H1 (cell line): ENCODE results near the gene CPA3. TPM values are rescaled to one million over a fixed set of nuclear protein-coding genes. Genes with fewer than 3 reads are reported as not detected.

ENCODE experiments used
- CTCF ChIA-PET: fragments of 300-600 bp; sonication (Branson Sonifier 250); formaldehyde crosslinking; loops from one replicate; lab custom pipeline; 2021; ENCODE audit not compliant: partially characterized antibody; lab: Charles Lee
- POLR2A ChIA-PET: fragments of 300-600 bp; sonication (Branson Sonifier 250); formaldehyde crosslinking; loops from one replicate; lab custom pipeline; 2021; ENCODE audit warnings: inconsistent platforms; ENCODE audit not compliant: partially characterized antibody; lab: Charles Lee
- DNase-seq, 2 experiments: peaks; one replicate each; pipeline versions ENCODE4 v3.0.0 to v3.0.0-alpha.2; 2010 to 2022; ENCODE audit warnings: low spot score in 2 of 2, low read depth in 1 of 2, mixed read lengths in 1 of 2
- FAIRE-seq: peaks from 2 replicates; lab custom pipeline; 2011; peaks lifted over from hg19 to GRCh38; lab: Jason Lieb, UNC
- H2AFZ ChIP-seq: 2 replicates; pipeline ENCODE4 v1.8.1; 2012; ENCODE audit warnings: low read length, inconsistent platforms
- H2AK5ac ChIP-seq: 2 replicates; pipeline ENCODE4 v1.6.1; 2013; ENCODE audit warnings: low read depth, low read length
- H2BK120ac ChIP-seq: replicated peaks from 2 replicates; pipeline ENCODE3; 2013; ENCODE audit warnings: low read depth, low read length, inconsistent platforms
- H2BK12ac ChIP-seq: 2 replicates; pipeline ENCODE4 v1.6.1; 2013; ENCODE audit warnings: low read depth, low read length
- H2BK15ac ChIP-seq: 2 replicates; pipeline ENCODE4 v1.6.1; 2013; ENCODE audit warnings: low read length
- H2BK20ac ChIP-seq: 2 replicates; pipeline ENCODE4 v1.6.1; 2013; ENCODE audit warnings: low read length
- H2BK5ac ChIP-seq: 2 replicates; pipeline ENCODE4 v1.6.1; 2013; ENCODE audit warnings: low read depth, low read length
- H3K14ac ChIP-seq: 2 replicates; pipeline ENCODE4 v1.6.1; 2013; ENCODE audit warnings: inconsistent platforms; ENCODE audit not compliant: insufficient read length
- H3K18ac ChIP-seq: 2 replicates; pipeline ENCODE4 v1.6.1; 2013; ENCODE audit warnings: low read length; ENCODE audit errors: extremely low read depth
- H3K23ac ChIP-seq: 2 replicates; pipeline ENCODE4 v1.6.1; 2013; ENCODE audit warnings: inconsistent platforms; ENCODE audit not compliant: insufficient read length
- H3K23me2 ChIP-seq: 2 replicates; pipeline ENCODE4 v1.6.1; 2013; ENCODE audit warnings: low read depth, low read length
- H3K27ac ChIP-seq: 2 replicates; pipeline ENCODE4 v1.6.1; 2011; ENCODE audit warnings: low read depth, low read length, inconsistent platforms
- H3K27me3 ChIP-seq, 4 experiments: replicated peaks in 1 of 4; 1 replicate in 1 of 4; 2 replicates in 3 of 4; pipeline versions ENCODE4 v1.6.1 to v1.8.1; 2011 to 2013; ENCODE audit warnings: low read length in 3 of 4, mild to moderate bottlenecking in 3 of 4, inconsistent platforms in 2 of 4, mixed read lengths in 2 of 4, moderate library complexity in 1 of 4; ENCODE audit not compliant: control insufficient read depth in 3 of 4, insufficient read depth in 3 of 4; ENCODE audit errors: extremely low read depth in 1 of 4
- H3K36me3 ChIP-seq, 4 experiments: 2 replicates each; pipeline versions ENCODE4 v1.6.1 to v1.8.1; 2011 to 2013; ENCODE audit warnings: mild to moderate bottlenecking in 4 of 4, low read length in 3 of 4, moderate library complexity in 2 of 4, control low read depth in 1 of 4, inconsistent platforms in 1 of 4; ENCODE audit not compliant: insufficient read depth in 4 of 4, control insufficient read depth in 2 of 4
- H3K4ac ChIP-seq: replicated peaks from 2 replicates; pipeline ENCODE3; 2013; ENCODE audit warnings: low read length, low read depth, mixed read lengths, inconsistent platforms; ENCODE audit not compliant: insufficient read length
- H3K4me1 ChIP-seq, 4 experiments: replicated peaks in 1 of 4; 1 replicate in 1 of 4; 2 replicates in 3 of 4; pipeline versions ENCODE4 v1.6.1 to v1.8.1; 2011 to 2013; ENCODE audit warnings: low read length in 3 of 4, inconsistent platforms in 2 of 4, mixed read lengths in 1 of 4; ENCODE audit not compliant: insufficient read depth in 4 of 4, control insufficient read depth in 3 of 4
- H3K4me2 ChIP-seq, 2 experiments: 2 replicates each; pipeline versions ENCODE4 v1.6.1 to v1.8.1; 2011 to 2013; ENCODE audit warnings: low read depth in 2 of 2, low read length in 2 of 2, control low read depth in 1 of 2, inconsistent platforms in 1 of 2, mild to moderate bottlenecking in 1 of 2; ENCODE audit not compliant: insufficient read depth in 1 of 2
- H3K4me3 ChIP-seq, 4 experiments: fragments of 200-600, 300-600 bp in 1 of 4; sonication (generic), shearing (Covaris generic), sonication (Bioruptor Twin) in 1 of 4; 2 replicates each; pipeline versions ENCODE4 v1.5.1 to v1.8.1; 2011 to 2016; ENCODE audit warnings: low read length in 4 of 4, low read depth in 3 of 4, control low read depth in 2 of 4, inconsistent platforms in 2 of 4, mild to moderate bottlenecking in 2 of 4, mixed read lengths in 1 of 4, moderate library complexity in 1 of 4; ENCODE audit not compliant: insufficient read depth in 2 of 4; ENCODE audit errors: extremely low read depth in 1 of 4
- H3K56ac ChIP-seq: replicated peaks from 2 replicates; pipeline ENCODE3; 2013; ENCODE audit warnings: low read depth, mild to moderate bottlenecking, mixed read lengths, low read length, inconsistent platforms; ENCODE audit not compliant: insufficient read length
- H3K79me1 ChIP-seq: 2 replicates; pipeline ENCODE4 v1.6.1; 2013; ENCODE audit warnings: low read depth, low read length, control low read depth
- H3K79me2 ChIP-seq, 2 experiments: 2 replicates each; pipeline versions ENCODE4 v1.6.1 to v1.8.1; 2012 to 2013; ENCODE audit warnings: low read length in 2 of 2, mild to moderate bottlenecking in 2 of 2, inconsistent platforms in 1 of 2; ENCODE audit not compliant: insufficient read depth in 2 of 2, control insufficient read depth in 1 of 2
- H3K9ac ChIP-seq, 4 experiments: replicated peaks in 1 of 4; 1 replicate in 1 of 4; 2 replicates in 3 of 4; pipeline versions ENCODE4 v1.6.1 to v1.8.1; 2011 to 2013; ENCODE audit warnings: low read depth in 3 of 4, low read length in 3 of 4, control low read depth in 2 of 4, mild to moderate bottlenecking in 2 of 4, moderate library complexity in 2 of 4, inconsistent platforms in 1 of 4; ENCODE audit errors: extremely low read depth in 1 of 4
- H3K9me3 ChIP-seq, 2 experiments: 2 replicates each; pipeline versions ENCODE4 v1.6.1 to v1.8.1; 2012 to 2013; ENCODE audit warnings: mild to moderate bottlenecking in 2 of 2, moderate library complexity in 2 of 2, control low read depth in 1 of 2, inconsistent platforms in 1 of 2, low read depth in 1 of 2, low read length in 1 of 2, mixed read lengths in 1 of 2; ENCODE audit not compliant: insufficient read depth in 2 of 2
- H4K20me1 ChIP-seq, 2 experiments: replicated peaks in 1 of 2; 2 replicates each; pipeline versions ENCODE3 to v1.8.1; 2011 to 2013; ENCODE audit warnings: inconsistent platforms in 2 of 2, low read length in 2 of 2, mild to moderate bottlenecking in 1 of 2; ENCODE audit not compliant: insufficient read depth in 2 of 2, control insufficient read depth in 1 of 2
- H4K5ac ChIP-seq: 2 replicates; pipeline ENCODE4 v1.6.1; 2013; ENCODE audit warnings: low read length, low read depth, mixed read lengths, inconsistent platforms; ENCODE audit not compliant: insufficient read length
- H4K8ac ChIP-seq: 2 replicates; pipeline ENCODE4 v1.8.0; 2013; ENCODE audit warnings: mild to moderate bottlenecking, moderate library complexity, low read length, inconsistent platforms; ENCODE audit not compliant: insufficient read depth; ENCODE audit errors: extremely low read depth
- H4K91ac ChIP-seq: replicated peaks from 2 replicates; pipeline ENCODE3; 2013; ENCODE audit warnings: low read length, mixed read lengths, inconsistent platforms; ENCODE audit not compliant: insufficient read length
- ASH2L ChIP-seq: fragments of 200-600, 300-600 bp; sonication (generic); IDR thresholded peaks from one replicate; pipeline ENCODE4 v1.7.1; 2017; ENCODE audit warnings: low read length
- BCL11A ChIP-seq, 2 experiments: IDR thresholded peaks; one replicate each; pipeline ENCODE4 v1.6.1; 2011; ENCODE audit warnings: low read depth in 2 of 2, low read length in 2 of 2, mild to moderate bottlenecking in 2 of 2
- CHD2 ChIP-seq: IDR thresholded peaks from 2 replicates; pipeline ENCODE4 v1.6.1; 2012; ENCODE audit warnings: low read length, improper control_type of control experiment
- EZH2 ChIP-seq: fragments of 200-600 bp; sonication (generic); IDR thresholded peaks from 2 replicates; pipeline ENCODE4 v1.7.1; 2012; ENCODE audit warnings: low read depth, mild to moderate bottlenecking, moderate library complexity, low read length, inconsistent platforms; ENCODE audit not compliant: severe bottlenecking
- NANOG ChIP-seq: IDR thresholded peaks from 2 replicates; pipeline ENCODE4 v1.6.1; 2011; ENCODE audit warnings: low read length, low read depth, mild to moderate bottlenecking, inconsistent platforms; ENCODE audit not compliant: insufficient read depth, poor library complexity, severe bottlenecking
- RAD21 ChIP-seq, 2 experiments: IDR thresholded peaks in 1 of 2; conservative IDR thresholded peaks in 1 of 2; 2 replicates each; pipeline ENCODE4 v1.6.1; 2011; ENCODE audit warnings: low read depth in 2 of 2, low read length in 2 of 2, improper control_type of control experiment in 1 of 2, inconsistent platforms in 1 of 2, mild to moderate bottlenecking in 1 of 2, moderate library complexity in 1 of 2
- RXRA ChIP-seq: IDR thresholded peaks from 2 replicates; pipeline ENCODE4 v1.6.1; 2011; ENCODE audit warnings: low read depth, mild to moderate bottlenecking, low read length, moderate library complexity; ENCODE audit not compliant: insufficient read depth
- SIRT6 ChIP-seq: IDR thresholded peaks from one replicate; pipeline ENCODE4 v1.7.1; 2012; ENCODE audit warnings: low read length, inconsistent platforms
- WGBS, 2 experiments: shearing (Covaris generic) in 1 of 2; methylation state at CpG; one replicate each; pipeline versions ENCODE4 v1.1.6 to v1.1.7; 2013 to 2015; ENCODE audit warnings: low lambda C conversion rate in 2 of 2, mixed read lengths in 2 of 2, inconsistent platforms in 1 of 2, low coverage in 1 of 2, missing lambda C conversion rate in 1 of 2; ENCODE audit not compliant: insufficient replicate concordance in 2 of 2, insufficient coverage in 1 of 2, insufficient read length in 1 of 2; ENCODE audit errors: extremely low coverage in 1 of 2, missing lambda C conversion rate in 1 of 2; 5-methylcytosine and 5-hydroxymethylcytosine counted together
- polyA plus RNA-seq, 7 experiments: library from polyadenylated mRNA; depleted of rRNA in 3 of 7; stranded (reverse) in 5 of 7; unstranded in 2 of 7; fragments of >200 nt in 5 of 7; fragments of 200-250 nt in 2 of 7; gene quantifications; 1 replicate in 5 of 7; 2 replicates in 1 of 7; 4 replicates in 1 of 7; pipeline versions ENCODE4 v1.2.1 to v1.2.3, GENCODE V29; 2011 to 2013; ENCODE audit warnings: missing spikeins in 2 of 7, mixed read lengths in 2 of 7
- total RNA-seq: library from RNA; stranded (reverse); fragmentation: NEBNext Ultra II Directional; extraction: Animal tissue kit (Norgen Biotek cat#: 25700); gene quantifications from 2 replicates; pipeline ENCODE4 v1.2.1, GENCODE V29; 2021
- TF ChIP-seq, protein P1 (sequence below): IDR thresholded peaks from 2 replicates; pipeline ENCODE4 v1.6.1; 2012; ENCODE audit warnings: low read length, inconsistent platforms
- TF ChIP-seq, protein P2 (sequence below), 3 experiments: IDR thresholded peaks; 1 replicate in 2 of 3; 2 replicates in 1 of 3; pipeline versions ENCODE4 v1.5.1 to v1.6.1; 2011; ENCODE audit warnings: low read length in 3 of 3, mild to moderate bottlenecking in 3 of 3, inconsistent platforms in 2 of 3, low read depth in 1 of 3, moderate library complexity in 1 of 3; ENCODE audit not compliant: insufficient read depth in 1 of 3; ENCODE audit errors: control extremely low read depth in 1 of 3

The CPA3 gene
- total and polyA plus RNA-seq, 2 of the 8 experiments (the other 6 are each of a cell fraction or from before 2014, with no cell fraction given): not detected

DNA sequence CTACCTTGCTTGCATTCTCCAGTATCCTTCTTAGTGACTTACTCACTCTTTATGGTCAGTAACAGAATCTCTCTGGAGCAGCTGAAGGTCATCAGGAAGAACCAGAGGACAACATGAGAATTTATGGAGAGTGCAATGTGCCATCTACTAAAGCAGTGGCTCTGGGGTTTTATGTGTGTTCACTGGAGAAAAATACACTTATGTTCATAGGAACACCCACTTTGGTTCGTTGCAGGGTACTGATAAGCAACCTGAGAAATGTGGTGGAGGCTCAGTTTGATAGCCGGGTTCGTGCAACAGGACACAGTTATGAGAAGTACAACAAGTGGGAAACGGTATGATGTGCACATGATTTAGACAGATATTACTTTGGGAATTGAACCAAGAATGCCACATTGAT lies 24.6 kb upstream of the CPA3 start:
- WGBS, 2 experiments: 92% methylated on average over 4 of the region's 4 CpGs; no CpG with 5 or more reads in 1 of the 2 experiments
- Histone ChIP-seq H2AFZ (no peak overlapping the region), H3K9ac (no peak overlapping the region), H4K8ac (no peak overlapping the region), H3K23ac (no peak overlapping the region), H3K4me1 (no peaks in the 10 kb centered on the region), H3K23me2 (no peaks in the 10 kb centered on the region), H3K79me2 (no peaks in the 10 kb centered on the region), H3K36me3 (no peaks in the 10 kb centered on the region), H4K91ac (no peak overlapping the region), H2BK12ac (no peak overlapping the region), H4K20me1 (no peaks in the 10 kb centered on the region), H3K79me1 (no peaks in the 10 kb centered on the region), H3K14ac (no peak overlapping the region), H3K9me3 (no peaks in the 10 kb centered on the region), H3K27me3 (no peaks in the 10 kb centered on the region), H3K4me2 (no peak overlapping the region), H4K5ac (no peak overlapping the region), H2BK120ac (no peak overlapping the region), H2BK20ac (no peak overlapping the region), H2AK5ac (no peak overlapping the region), H3K18ac (no peak overlapping the region), H3K4ac (no peak overlapping the region), H2BK5ac (no peak overlapping the region), H3K4me3 (no peak overlapping the region), H3K27ac (no peak overlapping the region), H2BK15ac (no peak overlapping the region), H3K56ac (no peak overlapping the region)
- FAIRE-seq: no peak
- ChIA-PET CTCF (interaction anchor here (0.6 kb wide), 1 partner anchor 177 kb away, joined by 3 read pairs; no protein-coding TSS in a partner anchor), POLR2A (no interaction called here)
- no peak for DNase-seq
- TF ChIP-seq ASH2L (no peak), RXRA (no peak), BCL11A (IDR thresholded peaks at IDR 0.05; ENCODE audit: low read depth in 2 of 2, low read length in 2 of 2) (no peak), NANOG (no peak), SIRT6 (no peak), EZH2 (no peak), RAD21 (IDR thresholded peaks at IDR 0.05 in 1 of 2, conservative IDR thresholded peaks at IDR 0.05 in 1 of 2; ENCODE audit: low read depth in 2 of 2, low read length in 2 of 2) (no peak), CHD2 (no peak)
- TF ChIP-seq, protein P1, sequence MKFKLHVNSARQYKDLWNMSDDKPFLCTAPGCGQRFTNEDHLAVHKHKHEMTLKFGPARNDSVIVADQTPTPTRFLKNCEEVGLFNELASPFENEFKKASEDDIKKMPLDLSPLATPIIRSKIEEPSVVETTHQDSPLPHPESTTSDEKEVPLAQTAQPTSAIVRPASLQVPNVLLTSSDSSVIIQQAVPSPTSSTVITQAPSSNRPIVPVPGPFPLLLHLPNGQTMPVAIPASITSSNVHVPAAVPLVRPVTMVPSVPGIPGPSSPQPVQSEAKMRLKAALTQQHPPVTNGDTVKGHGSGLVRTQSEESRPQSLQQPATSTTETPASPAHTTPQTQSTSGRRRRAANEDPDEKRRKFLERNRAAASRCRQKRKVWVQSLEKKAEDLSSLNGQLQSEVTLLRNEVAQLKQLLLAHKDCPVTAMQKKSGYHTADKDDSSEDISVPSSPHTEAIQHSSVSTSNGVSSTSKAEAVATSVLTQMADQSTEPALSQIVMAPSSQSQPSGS: no peak
- TF ChIP-seq, protein P2, sequence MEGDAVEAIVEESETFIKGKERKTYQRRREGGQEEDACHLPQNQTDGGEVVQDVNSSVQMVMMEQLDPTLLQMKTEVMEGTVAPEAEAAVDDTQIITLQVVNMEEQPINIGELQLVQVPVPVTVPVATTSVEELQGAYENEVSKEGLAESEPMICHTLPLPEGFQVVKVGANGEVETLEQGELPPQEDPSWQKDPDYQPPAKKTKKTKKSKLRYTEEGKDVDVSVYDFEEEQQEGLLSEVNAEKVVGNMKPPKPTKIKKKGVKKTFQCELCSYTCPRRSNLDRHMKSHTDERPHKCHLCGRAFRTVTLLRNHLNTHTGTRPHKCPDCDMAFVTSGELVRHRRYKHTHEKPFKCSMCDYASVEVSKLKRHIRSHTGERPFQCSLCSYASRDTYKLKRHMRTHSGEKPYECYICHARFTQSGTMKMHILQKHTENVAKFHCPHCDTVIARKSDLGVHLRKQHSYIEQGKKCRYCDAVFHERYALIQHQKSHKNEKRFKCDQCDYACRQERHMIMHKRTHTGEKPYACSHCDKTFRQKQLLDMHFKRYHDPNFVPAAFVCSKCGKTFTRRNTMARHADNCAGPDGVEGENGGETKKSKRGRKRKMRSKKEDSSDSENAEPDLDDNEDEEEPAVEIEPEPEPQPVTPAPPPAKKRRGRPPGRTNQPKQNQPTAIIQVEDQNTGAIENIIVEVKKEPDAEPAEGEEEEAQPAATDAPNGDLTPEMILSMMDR (IDR thresholded peaks at IDR 0.05; ENCODE audit: control extremely low read depth in 1 of 3, insufficient read depth in 1 of 3, low read depth in 1 of 3, low read length in 3 of 3): no peak
